Adrenal gland (tissue), 12 donors: ENCODE results near the gene AMPD3. TPM values are rescaled to one million over a fixed set of nuclear protein-coding genes. Genes with fewer than 3 reads are reported as not detected.

ENCODE experiments used
- DNase-seq, 7 donors: peaks; one replicate each; pipeline ENCODE4 v3.0.0-alpha.2; 2019 to 2020
- H3K27ac ChIP-seq, 5 donors: fragments of 200-600 bp; sonication (generic) in 4 of 5; 1 replicate in 3 of 5; 2 replicates in 2 of 5; pipeline versions ENCODE4 v1.5.1 to v1.8.0; 2016 to 2020; ENCODE audit warnings: mild to moderate bottlenecking in 1 of 5
- H3K27me3 ChIP-seq: fragments of 200-600 bp; 2 replicates; pipeline ENCODE4 v1.8.0; 2021
- H3K36me3 ChIP-seq, 2 donors: fragments of 200-600 bp; replicated peaks in 1 of 2; 1 replicate in 1 of 2; 2 replicates in 1 of 2; pipeline versions ENCODE4 v1.5.1 to v1.8.0; 2018 to 2022
- H3K4me1 ChIP-seq, 2 donors: fragments of 200-600 bp; replicated peaks in 1 of 2; 1 replicate in 1 of 2; 2 replicates in 1 of 2; pipeline versions ENCODE4 v1.5.1 to v1.8.0; 2018 to 2021
- H3K4me3 ChIP-seq, 4 donors: fragments of 200-600 bp; sonication (generic) in 3 of 4; one replicate each; pipeline ENCODE4 v1.5.1; 2016 to 2018
- H3K9me3 ChIP-seq, 3 donors: fragments of 200-600 bp; sonication (generic) in 1 of 3; replicated peaks in 1 of 3; 1 replicate in 2 of 3; 2 replicates in 1 of 3; pipeline versions ENCODE4 v1.5.1 to v1.8.0; 2016 to 2021
- CTCF ChIP-seq, 6 experiments: fragments of 450-650 bp in 4 of 6; fragments of 200-600 bp in 2 of 6; sonication (generic) in 1 of 6; IDR thresholded peaks; 1 replicate in 5 of 6; 2 replicates in 1 of 6; pipeline versions ENCODE4 v1.5.1 to v1.8.0; 2016 to 2021; ENCODE audit warnings: antibody characterized with exemption in 6 of 6, mild to moderate bottlenecking in 2 of 6, moderate library complexity in 1 of 6
- POLR2A ChIP-seq, 2 donors: fragments of 450-650 bp; IDR thresholded peaks; one replicate each; pipeline ENCODE4 v1.6.1; 2017; ENCODE audit warnings: antibody characterized with exemption in 2 of 2, mild to moderate bottlenecking in 2 of 2, moderate library complexity in 1 of 2
- WGBS, 4 donors: extraction: QIAGEN DNeasy Blood & Tissue Kit in 2 of 4; methylation state at CpG; one replicate each; pipeline versions ENCODE4 v1.1.5 to v1.1.7; 2013 to 2017; 5-methylcytosine and 5-hydroxymethylcytosine counted together
- intact Hi-C, 2 donors: fragments of 100-400 bp; cut with DNase I; formaldehyde crosslinking; loops; one replicate each; pipeline versions ENCODE4 v1.14.1 to v1.15.0; 2022 to 2023
- polyA plus RNA-seq, 3 donors: library from polyadenylated mRNA; stranded (reverse); fragments of 200-250 nt in 2 of 3; fragments of 350-450 nt in 1 of 3; fragmentation: Illumina TruSeq in 1 of 3; extraction: RNeasy Lipid Tissue Mini Kit (QIAGEN cat#74804) in 1 of 3; gene quantifications; one replicate each; pipeline ENCODE4 v1.2.3, GENCODE V29; 2013 to 2014
- total RNA-seq, 9 donors: library from RNA; depleted of rRNA in 4 of 9; stranded (reverse); fragments of >200 nt in 4 of 9; fragments of 120-200 nt in 1 of 9; fragmentation: NEBNext Ultra II Directional in 1 of 9; extraction: Animal tissue kit (Norgen Biotek cat#: 25700) in 1 of 9; gene quantifications; one replicate each; pipeline versions ENCODE4 v1.1.0 to v1.2.4, GENCODE V29; 2013 to 2023
- donor health status: healthy with polysubstance abuse.
- donor health status: Bipolar disorder and iron deficiency.
- donor health status: DM: yes; HTN: yes; CAD: no.
- donor health status: DM: no; HTN: no; CAD: no.
- donor health status: DM: no; HTN: no; CAD: no.
- donor health status: DM: yes; HTN: yes; CAD: no.

AMPD3 gene
- total and polyA plus RNA-seq, 12 donors = 16.5 to 64.1 (median 42.9) TPM

- Histone ChIP-seq H3K9me3 (no peaks in the 10 kb centered on the region), H3K4me1 (peaks cover 0 to 31% of the 10 kb centered on the region in 2 donors), H3K36me3 (peaks cover 0 to 6% of the 10 kb centered on the region in 2 donors), H3K4me3 (no peak overlapping the region), H3K27ac (no peak overlapping the region), H3K27me3 (no peaks in the 10 kb centered on the region)
- intact Hi-C loops = no loop called here
- TF ChIP-seq POLR2A (IDR thresholded peaks at IDR 0.05) (no peak), CTCF (IDR thresholded peaks at IDR 0.05) (no peak)
- no peak for DNase-seq
Measured at GRCh38 chr11:10537600-10537999, 82.5 kb downstream of the AMPD3 start.

DNA sequence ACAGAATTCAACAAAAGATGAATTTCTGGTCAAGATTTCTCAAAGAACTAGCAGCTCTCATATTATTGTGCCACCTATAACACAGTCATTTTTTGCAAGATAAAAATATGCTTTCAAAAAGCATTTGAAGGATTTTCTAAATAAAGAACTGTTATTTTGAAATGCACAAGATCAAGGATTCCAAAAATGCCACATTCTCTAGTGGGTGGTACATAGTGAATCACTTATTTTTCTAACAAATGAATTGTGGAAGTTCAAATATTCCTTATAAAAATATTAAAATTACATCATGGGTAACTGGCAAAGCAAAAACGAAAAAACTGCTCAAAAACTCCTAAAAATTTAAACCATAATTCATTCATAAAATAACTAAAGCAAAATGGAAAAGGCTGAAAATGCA lies 83.9 kb downstream of the AMPD3 start:
- H3K27me3 ChIP-seq = no peaks in the 10 kb centered on the region
- peaks cover 0 to 31% of the 10 kb centered on the region in 2 donors for H3K4me1 ChIP-seq
- intact Hi-C loops = no loop called here
- no peaks in the 10 kb centered on the region for H3K9me3 ChIP-seq
- peaks cover 0 to 1% of the 10 kb centered on the region in 2 donors for H3K36me3 ChIP-seq
- TF ChIP-seq POLR2A (IDR thresholded peaks at IDR 0.05) = no peak
- no peak for TF ChIP-seq CTCF (IDR thresholded peaks at IDR 0.05)
- no peak for DNase-seq
- 34 to 61% (median 48%) methylated on average over 1 of the region's 1 CpG for WGBS, 4 donors
- no peak overlapping the region for H3K27ac ChIP-seq
- no peak overlapping the region for H3K4me3 ChIP-seq

GRCh38 chr11:10539339-10539738 lies 84.3 kb downstream of the AMPD3 start:
- Histone ChIP-seq H3K27me3 (no peaks in the 10 kb centered on the region), H3K36me3 (no peaks in the 10 kb centered on the region), H3K9me3 (no peaks in the 10 kb centered on the region), H3K27ac (no peak overlapping the region), H3K4me1 (peaks cover 0 to 31% of the 10 kb centered on the region in 2 donors), H3K4me3 (no peak overlapping the region)
- intact Hi-C loops = no loop called here
- no peak for TF ChIP-seq CTCF (IDR thresholded peaks at IDR 0.05)
- no peak for DNase-seq

DNA sequence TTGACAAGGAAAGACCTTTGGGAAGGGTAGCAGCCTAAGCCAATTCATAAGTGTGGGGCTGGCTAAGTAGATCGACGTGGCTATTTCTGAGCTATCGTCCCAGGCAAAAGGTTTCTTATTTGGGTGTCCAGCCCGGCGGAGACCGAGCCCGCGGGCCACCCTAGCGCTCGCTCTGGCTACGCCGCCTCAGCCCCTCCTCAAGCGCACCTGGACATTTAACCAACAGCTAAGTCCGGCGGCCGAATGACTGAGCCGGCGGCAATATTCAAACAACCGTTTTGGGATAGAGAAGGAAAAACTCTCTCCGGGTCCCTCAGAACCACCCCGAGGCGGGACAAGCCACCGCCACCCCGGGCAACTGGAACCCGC lies 85.5 kb downstream of the AMPD3 start:
- 0 to 1% (median 0%) methylated on average over 3 to 25 of the region's 25 CpGs for WGBS, 4 donors
- peak in 6 of 7 donors; percentile 62 to 79 (median 62) for DNase-seq
- H3K36me3 ChIP-seq = no peaks in the 10 kb centered on the region

More for the DNA sequence above, 85.5 kb downstream of the AMPD3 start:
- peak overlapping the region; percentile 42 to 95 (median 83) for H3K27ac ChIP-seq
- H3K4me3 ChIP-seq = peak overlapping the region; percentile 2 to 83 (median 58)
- H3K4me1 ChIP-seq = peaks cover 0 to 29% of the 10 kb centered on the region in 2 donors
- intact Hi-C loops = no loop called here
- TF ChIP-seq CTCF (IDR thresholded peaks at IDR 0.05) (no peak), POLR2A (IDR thresholded peaks at IDR 0.05) (no peak)
- no peaks in the 10 kb centered on the region for H3K27me3 ChIP-seq
- no peaks in the 10 kb centered on the region for H3K9me3 ChIP-seq
